ENCODE data around the gene CACUL1. TPM values are rescaled to one million over a fixed set of nuclear protein-coding genes. Genes with fewer than 3 reads are reported as not detected.

Gene CACUL1
- polyA plus RNA-seq, 4 donors = 24.1 to 33.7 (median 28.0) TPM

GRCh38 chr10:118737603-118738302, 17.0 kb downstream of the CACUL1 start:
- no peak for DNase-seq (ENCODE audit: low read depth in 4 of 4, low spot score in 3 of 4)

- DNase-seq (ENCODE audit: low read depth in 4 of 4, low spot score in 3 of 4) = no peak
Observed at GRCh38 chr10:118735294-118735693, 19.5 kb downstream of the CACUL1 start.

GRCh38 chr10:118734475-118734874, 20.3 kb downstream of the CACUL1 start:
- DNase-seq (ENCODE audit: low read depth in 4 of 4, low spot score in 3 of 4) = no peak

GRCh38 chr10:118732245-118733165, 22.3 kb downstream of the CACUL1 start:
- no peak for DNase-seq (ENCODE audit: low read depth in 4 of 4, low spot score in 3 of 4)

- no peak for DNase-seq (ENCODE audit: low read depth in 4 of 4, low spot score in 3 of 4)
Observed at GRCh38 chr10:118730756-118731456, 23.9 kb downstream of the CACUL1 start.

- no peak for DNase-seq (ENCODE audit: low read depth in 4 of 4, low spot score in 3 of 4)
Observed at GRCh38 chr10:118729641-118730258, 25.0 kb downstream of the CACUL1 start.

GRCh38 chr10:118729200-118729599, 25.6 kb downstream of the CACUL1 start:
- DNase-seq (ENCODE audit: low read depth in 4 of 4, low spot score in 3 of 4) = no peak

- no peak for DNase-seq (ENCODE audit: low read depth in 4 of 4, low spot score in 3 of 4)
Observed at GRCh38 chr10:118725886-118726500, 28.8 kb downstream of the CACUL1 start.

GRCh38 chr10:118723466-118723865, 31.3 kb downstream of the CACUL1 start:
- DNase-seq (ENCODE audit: low read depth in 4 of 4, low spot score in 3 of 4) = no peak

- no peak for DNase-seq (ENCODE audit: low read depth in 4 of 4, low spot score in 3 of 4)
Observed at GRCh38 chr10:118721539-118721876, 33.3 kb downstream of the CACUL1 start.

- DNase-seq (ENCODE audit: low read depth in 4 of 4, low spot score in 3 of 4) = peak in 2 of 4 donors; percentile 41 to 54
Observed at GRCh38 chr10:118720685-118721538, 33.9 kb downstream of the CACUL1 start.

GRCh38 chr10:118714366-118714765, 40.4 kb downstream of the CACUL1 start:
- no peak for DNase-seq (ENCODE audit: low read depth in 4 of 4, low spot score in 3 of 4)

- no peak for DNase-seq (ENCODE audit: low read depth in 4 of 4, low spot score in 3 of 4)
Observed at GRCh38 chr10:118712930-118713634, 41.7 kb downstream of the CACUL1 start.

GRCh38 chr10:118712080-118712479, 42.7 kb downstream of the CACUL1 start:
- no peak for DNase-seq (ENCODE audit: low read depth in 4 of 4, low spot score in 3 of 4)

- DNase-seq (ENCODE audit: low read depth in 4 of 4, low spot score in 3 of 4) = no peak
Observed at GRCh38 chr10:118710487-118710886, 44.3 kb downstream of the CACUL1 start.

GRCh38 chr10:118708571-118708970, 46.2 kb downstream of the CACUL1 start:
- DNase-seq (ENCODE audit: low read depth in 4 of 4, low spot score in 3 of 4) = no peak

- no peak for DNase-seq (ENCODE audit: low read depth in 4 of 4, low spot score in 3 of 4)
Observed at GRCh38 chr10:118704711-118705110, 50.1 kb downstream of the CACUL1 start.

- no peak for DNase-seq (ENCODE audit: low read depth in 4 of 4, low spot score in 3 of 4)
Observed at GRCh38 chr10:118701529-118702323, 53.0 kb downstream of the CACUL1 start.
